Uterus (tissue), 2 donors: Measurements from ENCODE around the gene GLIS2.

Source experiments
- CTCF ChIP-seq, 4 experiments: fragments of 200-600 bp in 2 of 4; fragments of 450-650 bp in 2 of 4; sonication (generic) in 2 of 4; IDR thresholded peaks; one replicate each; pipeline ENCODE4 v1.5.1; 2016 to 2019; ENCODE audit warnings: antibody characterized with exemption in 4 of 4, mild to moderate bottlenecking in 2 of 4, moderate library complexity in 1 of 4
- POLR2A ChIP-seq, 2 donors: fragments of 450-650 bp; IDR thresholded peaks; one replicate each; pipeline ENCODE4 v1.6.1; 2016; ENCODE audit warnings: antibody characterized with exemption in 2 of 2, mild to moderate bottlenecking in 1 of 2, moderate library complexity in 1 of 2

DNA sequence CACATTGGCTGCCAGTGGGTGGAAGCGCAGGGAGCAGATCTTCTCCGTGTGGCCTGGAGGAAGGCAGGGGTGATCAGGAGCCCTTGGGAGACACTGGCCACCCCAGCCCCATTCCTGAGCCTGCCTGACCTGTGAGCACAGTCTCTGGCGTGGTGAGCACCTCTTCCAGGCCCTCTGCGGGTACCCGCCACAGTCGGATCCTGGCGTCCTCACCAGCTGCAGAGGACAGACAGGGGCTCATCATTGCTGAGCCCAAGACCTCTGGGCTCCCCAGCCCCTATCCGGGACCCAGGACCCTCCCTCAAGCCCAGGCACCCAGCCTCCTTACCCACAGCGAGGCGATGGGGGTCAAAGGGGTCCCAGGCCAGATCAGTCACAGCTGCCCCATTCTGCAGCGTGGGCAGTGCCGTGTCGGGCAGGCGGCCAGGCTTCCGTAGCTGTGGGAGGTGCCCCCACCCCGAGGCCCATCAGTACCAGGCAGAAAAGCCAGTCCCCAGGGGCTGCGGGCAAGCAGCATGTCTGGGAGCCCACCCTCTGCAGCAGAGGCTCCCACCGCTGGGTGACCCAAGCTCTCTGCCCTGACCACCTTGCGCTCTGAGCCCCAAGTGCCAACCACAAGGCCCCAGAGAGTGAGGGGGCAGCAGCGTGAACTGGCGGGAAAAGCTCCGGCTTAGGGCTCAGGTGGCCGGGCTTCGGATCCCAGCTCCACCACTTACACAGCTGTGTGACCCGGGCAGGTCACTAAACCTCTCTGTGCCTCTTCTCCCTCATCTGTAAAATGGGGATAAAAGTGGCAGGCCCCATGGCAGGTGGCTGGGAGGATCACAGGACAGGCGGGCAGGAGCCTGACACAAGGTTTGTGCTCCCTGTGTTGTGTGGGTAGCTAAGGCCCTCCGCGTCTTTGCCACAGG, 45.4 kb downstream of the GLIS2 start:
- TF ChIP-seq CTCF (IDR thresholded peaks at IDR 0.05), result no peak
- TF ChIP-seq POLR2A (IDR thresholded peaks at IDR 0.05), result no peak
